IPS-18a (cell line): ENCODE results near the gene IQGAP2.

Experiments
- H3K27ac ChIP-seq: one replicate; pipeline ENCODE4 v1.5.1; 2013; ENCODE audit warnings: low read length
- H3K27me3 ChIP-seq: one replicate; pipeline ENCODE4 v1.6.1; 2013; ENCODE audit warnings: mild to moderate bottlenecking, low read length; ENCODE audit not compliant: control insufficient read depth, insufficient read depth
- H3K36me3 ChIP-seq: one replicate; pipeline ENCODE4 v1.6.1; 2013; ENCODE audit warnings: low read depth, low read length; ENCODE audit not compliant: control insufficient read depth
- H3K4me1 ChIP-seq: one replicate; pipeline ENCODE4 v1.6.1; 2013; ENCODE audit warnings: low read depth, low read length; ENCODE audit not compliant: control insufficient read depth
- H3K4me3 ChIP-seq: one replicate; pipeline ENCODE4 v1.5.1; 2013; ENCODE audit warnings: low read length
- H3K9ac ChIP-seq: one replicate; pipeline ENCODE4 v1.6.1; 2013; ENCODE audit warnings: mild to moderate bottlenecking, low read length, moderate library complexity
- H3K9me3 ChIP-seq: one replicate; pipeline ENCODE4 v1.6.1; 2013; ENCODE audit warnings: low read depth, low read length; ENCODE audit not compliant: control insufficient read depth

The IQGAP2 gene

DNA sequence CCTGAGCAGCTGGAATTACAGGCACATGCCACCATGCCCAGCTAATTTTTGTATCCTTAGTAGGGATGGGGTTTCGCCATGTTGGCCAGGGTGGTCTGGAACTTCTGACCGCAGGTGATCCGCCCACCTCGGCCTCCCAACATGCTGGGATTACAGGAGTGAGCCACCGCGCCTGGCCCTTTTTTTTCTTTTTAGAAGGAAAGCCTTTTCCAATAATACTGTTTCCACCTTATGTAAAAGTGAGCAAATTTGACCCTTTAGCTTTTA lies 289.1 kb downstream of the IQGAP2 start:
- Histone ChIP-seq H3K9me3 (no peaks in the 10 kb centered on the region), H3K4me3 (no peak overlapping the region), H3K27me3 (no peaks in the 10 kb centered on the region), H3K27ac (no peak overlapping the region), H3K4me1 (no peaks in the 10 kb centered on the region), H3K36me3 (peaks cover 13% of the 10 kb centered on the region), H3K9ac (no peak overlapping the region)

GRCh38 chr5:76692651-76693050 lies 289.6 kb downstream of the IQGAP2 start:
- peaks cover 13% of the 10 kb centered on the region for H3K36me3 ChIP-seq
- no peak overlapping the region for H3K9ac ChIP-seq
- H3K4me3 ChIP-seq, result no peak overlapping the region

GRCh38 chr5:76693141-76693540 lies 290.1 kb downstream of the IQGAP2 start:
- Histone ChIP-seq H3K36me3 (peaks cover 13% of the 10 kb centered on the region), H3K9ac (no peak overlapping the region), H3K9me3 (no peaks in the 10 kb centered on the region), H3K27me3 (no peaks in the 10 kb centered on the region), H3K27ac (no peak overlapping the region), H3K4me1 (no peaks in the 10 kb centered on the region), H3K4me3 (no peak overlapping the region)

More at GRCh38 chr5:76692651-76693050, 289.6 kb downstream of the IQGAP2 start:
- Histone ChIP-seq H3K27ac (no peak overlapping the region), H3K9me3 (no peaks in the 10 kb centered on the region), H3K27me3 (no peaks in the 10 kb centered on the region), H3K4me1 (no peaks in the 10 kb centered on the region)

DNA sequence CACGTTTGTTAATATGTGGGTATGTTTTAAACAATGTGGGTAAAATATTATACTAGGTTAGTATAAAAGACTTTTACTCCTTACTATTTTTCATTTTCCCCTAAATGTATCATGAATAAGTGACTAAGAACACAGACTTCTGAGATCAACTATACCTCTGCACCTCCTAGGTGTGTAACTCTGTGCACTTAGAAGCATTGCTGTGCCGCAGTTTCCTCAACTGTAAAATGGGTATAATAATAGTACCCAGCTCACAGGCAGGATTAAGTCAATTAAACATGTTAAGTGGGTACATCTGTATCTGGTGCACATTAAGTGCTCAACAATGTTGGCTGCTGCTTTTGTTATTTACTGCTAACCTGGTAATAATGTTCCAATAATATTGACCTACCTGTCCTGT lies 291.2 kb downstream of the IQGAP2 start:
- Histone ChIP-seq H3K9me3 (no peaks in the 10 kb centered on the region), H3K4me1 (no peaks in the 10 kb centered on the region), H3K4me3 (no peak overlapping the region), H3K27me3 (no peaks in the 10 kb centered on the region), H3K9ac (no peak overlapping the region), H3K36me3 (peaks cover 13% of the 10 kb centered on the region), H3K27ac (no peak overlapping the region)

- H3K9ac ChIP-seq, result no peak overlapping the region
- peaks cover 13% of the 10 kb centered on the region for H3K36me3 ChIP-seq
- no peak overlapping the region for H3K4me3 ChIP-seq
Observed at GRCh38 chr5:76695346-76695745, 292.3 kb downstream of the IQGAP2 start.

GRCh38 chr5:76696251-76696650 lies 293.2 kb downstream of the IQGAP2 start:
- Histone ChIP-seq H3K4me1 (no peaks in the 10 kb centered on the region), H3K27ac (no peak overlapping the region), H3K27me3 (no peaks in the 10 kb centered on the region), H3K9me3 (no peaks in the 10 kb centered on the region), H3K36me3 (peaks cover 20% of the 10 kb centered on the region), H3K9ac (no peak overlapping the region), H3K4me3 (no peak overlapping the region)

More at GRCh38 chr5:76695346-76695745, 292.3 kb downstream of the IQGAP2 start:
- Histone ChIP-seq H3K27ac (no peak overlapping the region), H3K27me3 (no peaks in the 10 kb centered on the region), H3K4me1 (no peaks in the 10 kb centered on the region), H3K9me3 (no peaks in the 10 kb centered on the region)

DNA sequence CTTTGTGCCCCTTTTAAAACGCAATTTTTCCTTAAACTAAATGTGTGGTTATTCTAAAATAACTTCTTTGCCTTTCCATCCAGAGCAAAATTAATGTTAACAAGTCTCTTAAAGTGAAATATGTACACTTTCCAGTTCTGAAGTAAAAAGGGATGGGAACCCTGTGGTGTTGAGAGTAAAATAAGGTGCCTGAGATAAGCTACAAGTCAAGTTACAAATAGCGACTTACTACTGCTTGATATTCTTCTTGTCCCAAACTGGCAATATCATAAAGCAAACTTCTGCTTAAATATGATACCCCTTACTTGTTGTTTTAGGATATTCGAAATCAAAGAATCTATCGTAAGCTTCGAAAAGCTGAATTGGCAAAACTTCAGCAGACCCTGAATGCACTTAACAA lies 294.6 kb downstream of the IQGAP2 start:
- Histone ChIP-seq H3K4me3 (no peak overlapping the region), H3K27ac (no peak overlapping the region), H3K36me3 (peaks cover 27% of the 10 kb centered on the region)

DNA sequence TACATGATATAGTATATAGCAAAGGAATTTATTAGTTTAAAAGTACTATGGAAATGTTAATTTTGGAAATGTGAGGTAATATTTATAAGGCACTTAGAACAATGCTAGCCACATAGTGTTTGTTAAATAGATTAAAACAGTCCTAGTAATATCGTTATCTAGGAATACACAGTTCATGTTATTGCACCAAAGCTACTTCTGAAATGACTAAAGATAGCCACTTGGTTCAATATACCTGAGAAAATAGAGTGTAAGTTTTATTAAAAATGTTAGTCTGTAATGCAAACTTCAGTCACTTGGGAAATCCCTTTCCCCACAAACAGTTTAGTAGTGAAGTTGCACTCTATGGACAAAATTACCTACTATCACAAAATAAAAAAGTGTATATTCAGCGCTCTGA lies 297.5 kb downstream of the IQGAP2 start:
- H3K9ac ChIP-seq, result no peak overlapping the region
- no peak overlapping the region for H3K27ac ChIP-seq
- no peaks in the 10 kb centered on the region for H3K9me3 ChIP-seq
- H3K4me3 ChIP-seq, result no peak overlapping the region
- peaks cover 20% of the 10 kb centered on the region for H3K36me3 ChIP-seq
- no peaks in the 10 kb centered on the region for H3K27me3 ChIP-seq
- H3K4me1 ChIP-seq, result no peaks in the 10 kb centered on the region

More for the DNA sequence above, 294.6 kb downstream of the IQGAP2 start:
- Histone ChIP-seq H3K9me3 (no peaks in the 10 kb centered on the region), H3K27me3 (no peaks in the 10 kb centered on the region), H3K4me1 (no peaks in the 10 kb centered on the region), H3K9ac (no peak overlapping the region)

GRCh38 chr5:76701298-76701697 lies 298.2 kb downstream of the IQGAP2 start:
- Histone ChIP-seq H3K9me3 (no peaks in the 10 kb centered on the region), H3K9ac (no peak overlapping the region), H3K4me1 (no peaks in the 10 kb centered on the region), H3K36me3 (peaks cover 16% of the 10 kb centered on the region), H3K27me3 (no peaks in the 10 kb centered on the region), H3K4me3 (no peak overlapping the region), H3K27ac (no peak overlapping the region)

DNA sequence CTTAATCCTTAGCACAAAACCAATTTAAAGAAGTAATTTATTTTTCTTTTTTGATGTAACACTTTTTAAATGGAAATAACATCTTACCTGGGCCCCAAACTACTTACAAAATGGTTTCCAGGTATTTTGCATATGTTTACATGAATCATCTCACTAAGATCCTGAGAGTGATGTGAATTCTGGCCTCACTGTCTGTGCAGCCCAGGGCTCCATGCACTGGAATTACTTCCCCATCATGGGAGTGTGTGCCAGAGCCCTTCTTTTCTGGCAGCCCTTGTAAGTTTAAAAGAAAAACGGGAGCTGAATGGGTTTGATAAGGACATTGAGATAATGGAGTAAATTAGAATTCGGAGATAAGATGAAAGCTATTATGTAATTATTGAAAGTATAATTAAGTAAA lies 300.6 kb downstream of the IQGAP2 start:
- H3K27ac ChIP-seq, result no peak overlapping the region
- H3K27me3 ChIP-seq, result no peaks in the 10 kb centered on the region
- no peaks in the 10 kb centered on the region for H3K4me1 ChIP-seq
- no peak overlapping the region for H3K4me3 ChIP-seq
- no peaks in the 10 kb centered on the region for H3K9me3 ChIP-seq
- H3K36me3 ChIP-seq, result peaks cover 15% of the 10 kb centered on the region
- no peak overlapping the region for H3K9ac ChIP-seq

DNA sequence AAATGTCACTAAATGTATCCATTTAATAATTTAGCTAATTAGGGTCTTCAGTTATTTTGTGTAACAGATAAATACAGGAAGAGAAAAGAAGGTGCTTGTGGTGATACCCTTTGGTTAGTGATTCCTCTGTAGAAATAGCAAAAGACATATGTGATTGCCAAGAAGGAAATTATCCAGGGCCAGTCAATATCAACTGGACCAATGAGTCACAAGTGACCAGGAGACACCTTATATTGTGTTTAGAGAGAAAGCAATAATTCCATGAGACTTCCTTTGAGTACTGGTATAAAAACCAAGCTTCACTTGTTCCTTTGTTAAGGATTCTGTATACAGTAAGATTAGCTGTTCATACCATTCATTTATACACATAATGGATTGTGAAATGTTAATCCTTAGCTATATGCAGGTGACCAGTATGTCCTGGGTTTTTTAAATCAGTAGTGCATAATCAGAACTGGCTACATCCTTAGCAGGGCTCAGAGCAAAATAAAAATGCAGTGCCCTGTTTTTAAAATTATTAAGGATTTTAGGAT lies 301.1 kb downstream of the IQGAP2 start:
- H3K9ac ChIP-seq, result no peak overlapping the region
- H3K4me3 ChIP-seq, result no peak overlapping the region
- H3K27ac ChIP-seq, result no peak overlapping the region
- no peaks in the 10 kb centered on the region for H3K27me3 ChIP-seq
- H3K4me1 ChIP-seq, result no peaks in the 10 kb centered on the region
- H3K9me3 ChIP-seq, result no peaks in the 10 kb centered on the region
- H3K36me3 ChIP-seq, result peaks cover 15% of the 10 kb centered on the region

DNA sequence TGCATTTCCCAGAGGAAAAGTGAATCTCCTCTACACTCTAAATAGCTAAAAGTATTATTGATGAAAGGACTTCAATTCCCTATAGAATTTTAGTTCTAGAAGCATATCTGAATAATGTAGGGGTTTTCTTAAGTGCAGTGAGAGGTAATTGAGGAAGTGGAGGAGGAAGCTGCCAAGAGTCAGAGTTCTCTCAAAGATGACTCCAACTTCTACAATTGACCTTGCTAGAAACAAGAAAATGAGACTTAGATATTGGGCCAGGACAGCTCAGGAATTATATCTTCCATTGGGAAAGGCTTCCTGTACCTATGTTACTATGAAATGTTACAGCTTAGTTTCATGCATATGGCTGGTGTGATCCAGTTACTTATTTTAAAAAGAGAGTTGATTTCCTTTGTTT lies 302.5 kb downstream of the IQGAP2 start:
- Histone ChIP-seq H3K27ac (no peak overlapping the region), H3K4me3 (no peak overlapping the region), H3K36me3 (peaks cover 14% of the 10 kb centered on the region), H3K9ac (no peak overlapping the region), H3K4me1 (no peaks in the 10 kb centered on the region), H3K27me3 (no peaks in the 10 kb centered on the region), H3K9me3 (no peaks in the 10 kb centered on the region)
